ENCODE results near the gene ITGA3.
A peak's percentile ranks its signal among the peaks of the same experiment; 100 is the strongest.

Gene ITGA3

GRCh38 chr17:50120475-50121253 is 64.8 kb downstream of the ITGA3 start:
- Histone ChIP-seq H4K91ac (ENCODE audit: low read length) (no peak overlapping the region), H4K8ac (ENCODE audit: low read length) (no peak overlapping the region), H2BK15ac (ENCODE audit: low read depth, poor library complexity, severe bottlenecking) (no peak overlapping the region), H3K9ac (ENCODE audit: low read length) (no peak overlapping the region), H2BK120ac (ENCODE audit: low read depth, low read length) (no peak overlapping the region), H3K14ac (ENCODE audit: low read length in 2 of 2) (no peak overlapping the region), H3K27me3 (ENCODE audit: control insufficient read depth in 1 of 2, insufficient read depth in 1 of 2, low read length in 2 of 2) (peaks cover 0 to 34% of the 10 kb centered on the region in 2 experiments), H3K18ac (ENCODE audit: low read depth in 1 of 2, low read length in 2 of 2) (no peak overlapping the region), H3K23ac (ENCODE audit: low read length in 2 of 2) (no peak overlapping the region), H2AK5ac (ENCODE audit: low read length, severe bottlenecking) (no peak overlapping the region), H3K36me3 (ENCODE audit: control insufficient read depth in 1 of 2, insufficient read depth in 2 of 2, low read depth in 1 of 2, low read length in 2 of 2) (peaks cover 0 to 53% of the 10 kb centered on the region in 2 experiments), H3K4me2 (ENCODE audit: low read length, poor library complexity, severe bottlenecking) (no peak overlapping the region), H2BK5ac (ENCODE audit: low read depth, low read length, poor library complexity, severe bottlenecking) (no peak overlapping the region), H2BK12ac (ENCODE audit: low read length in 2 of 2) (no peak overlapping the region), H3K79me1 (replicated peaks; ENCODE audit: low read length, poor library complexity, severe bottlenecking) (peaks cover 25% of the 10 kb centered on the region), H3K4me3 (ENCODE audit: insufficient read depth in 1 of 2, low read depth in 1 of 2, low read length in 2 of 2) (no peak overlapping the region), H3K4ac (ENCODE audit: low read depth in 1 of 2, low read length in 2 of 2) (no peak overlapping the region), H3K4me1 (ENCODE audit: control insufficient read depth, insufficient read depth, low read depth, low read length) (peaks cover 37% of the 10 kb centered on the region), H3K27ac (ENCODE audit: low read length, poor library complexity, severe bottlenecking) (no peak overlapping the region), H2AFZ (ENCODE audit: low read depth, low read length) (no peak overlapping the region), H3K9me3 (ENCODE audit: control insufficient read depth, low read length) (no peaks in the 10 kb centered on the region)
- 87% methylated on average over 7 of the region's 7 CpGs for WGBS
- DNase-seq, result no peak

GRCh38 chr17:50122945-50123344 is 67.0 kb downstream of the ITGA3 start:
- H3K4me2 ChIP-seq (ENCODE audit: low read length, poor library complexity, severe bottlenecking), result no peak overlapping the region
- H3K36me3 ChIP-seq (ENCODE audit: control insufficient read depth in 1 of 2, insufficient read depth in 2 of 2, low read depth in 1 of 2, low read length in 2 of 2), result peaks cover 0 to 37% of the 10 kb centered on the region in 2 experiments
- no peak overlapping the region for H2BK5ac ChIP-seq (ENCODE audit: low read depth, low read length, poor library complexity, severe bottlenecking)
- H3K9ac ChIP-seq (ENCODE audit: low read length), result peak overlapping the region; percentile 56
- H2BK15ac ChIP-seq (ENCODE audit: low read depth, poor library complexity, severe bottlenecking), result no peak overlapping the region
- peak overlapping the region; percentile 93 for H4K8ac ChIP-seq (ENCODE audit: low read length)
- H2AFZ ChIP-seq (ENCODE audit: low read depth, low read length), result no peak overlapping the region
- H3K27ac ChIP-seq (ENCODE audit: low read length, poor library complexity, severe bottlenecking), result peak overlapping the region; percentile 96
- peaks cover 26% of the 10 kb centered on the region for H3K79me1 ChIP-seq (replicated peaks; ENCODE audit: low read length, poor library complexity, severe bottlenecking)
- H3K14ac ChIP-seq (ENCODE audit: low read length in 2 of 2), result peak overlapping the region in 1 of 2 experiments; percentile 9
- peak overlapping the region; percentile 65 for H4K91ac ChIP-seq (ENCODE audit: low read length)
- peak overlapping the region; percentile 14 for H2AK5ac ChIP-seq (ENCODE audit: low read length, severe bottlenecking)
- no peak for DNase-seq
- H3K27me3 ChIP-seq (ENCODE audit: control insufficient read depth in 1 of 2, insufficient read depth in 1 of 2, low read length in 2 of 2), result peaks cover 0 to 25% of the 10 kb centered on the region in 2 experiments
- 96% methylated on average over 3 of the region's 3 CpGs for WGBS
- H3K23ac ChIP-seq (ENCODE audit: low read length in 2 of 2), result no peak overlapping the region
- peak overlapping the region; percentile 6 to 87 for H2BK12ac ChIP-seq (ENCODE audit: low read length in 2 of 2)
- H3K4ac ChIP-seq (ENCODE audit: low read depth in 1 of 2, low read length in 2 of 2), result peak overlapping the region; percentile 1 to 47
- no peaks in the 10 kb centered on the region for H3K9me3 ChIP-seq (ENCODE audit: control insufficient read depth, low read length)
- peak overlapping the region; percentile 3 to 79 for H3K18ac ChIP-seq (ENCODE audit: low read depth in 1 of 2, low read length in 2 of 2)
- H2BK120ac ChIP-seq (ENCODE audit: low read depth, low read length), result peak overlapping the region; percentile 12
- peaks cover 28% of the 10 kb centered on the region for H3K4me1 ChIP-seq (ENCODE audit: control insufficient read depth, insufficient read depth, low read depth, low read length)
- no peak overlapping the region for H3K4me3 ChIP-seq (ENCODE audit: insufficient read depth in 1 of 2, low read depth in 1 of 2, low read length in 2 of 2)

GRCh38 chr17:50123649-50124349 is 67.9 kb downstream of the ITGA3 start:
- peak overlapping the region; percentile 98 for H4K8ac ChIP-seq (ENCODE audit: low read length)

More at GRCh38 chr17:50123649-50124349, 67.9 kb downstream of the ITGA3 start:
- Histone ChIP-seq H2AFZ (ENCODE audit: low read depth, low read length) (peak overlapping the region; percentile 54), H3K4me1 (ENCODE audit: control insufficient read depth, insufficient read depth, low read depth, low read length) (peaks cover 32% of the 10 kb centered on the region), H2BK5ac (ENCODE audit: low read depth, low read length, poor library complexity, severe bottlenecking) (no peak overlapping the region), H4K91ac (ENCODE audit: low read length) (peak overlapping the region; percentile 88), H3K27ac (ENCODE audit: low read length, poor library complexity, severe bottlenecking) (peak overlapping the region; percentile 96), H3K9me3 (ENCODE audit: control insufficient read depth, low read length) (no peaks in the 10 kb centered on the region), H3K14ac (ENCODE audit: low read length in 2 of 2) (peak overlapping the region in 1 of 2 experiments; percentile 61), H3K27me3 (ENCODE audit: control insufficient read depth in 1 of 2, insufficient read depth in 1 of 2, low read length in 2 of 2) (peaks cover 0 to 19% of the 10 kb centered on the region in 2 experiments), H3K4ac (ENCODE audit: low read depth in 1 of 2, low read length in 2 of 2) (peak overlapping the region; percentile 47 to 95), H3K9ac (ENCODE audit: low read length) (peak overlapping the region; percentile 56), H3K23ac (ENCODE audit: low read length in 2 of 2) (peak overlapping the region in 1 of 2 experiments; percentile 9), H2BK15ac (ENCODE audit: low read depth, poor library complexity, severe bottlenecking) (peak overlapping the region; percentile 60), H3K4me2 (ENCODE audit: low read length, poor library complexity, severe bottlenecking) (peak overlapping the region; percentile 26), H2BK120ac (ENCODE audit: low read depth, low read length) (peak overlapping the region; percentile 64), H3K79me1 (replicated peaks; ENCODE audit: low read length, poor library complexity, severe bottlenecking) (peaks cover 27% of the 10 kb centered on the region), H2BK12ac (ENCODE audit: low read length in 2 of 2) (peak overlapping the region; percentile 37 to 51), H2AK5ac (ENCODE audit: low read length, severe bottlenecking) (peak overlapping the region; percentile 93), H3K18ac (ENCODE audit: low read depth in 1 of 2, low read length in 2 of 2) (peak overlapping the region; percentile 84 to 90), H3K4me3 (ENCODE audit: insufficient read depth in 1 of 2, low read depth in 1 of 2, low read length in 2 of 2) (no peak overlapping the region), H3K36me3 (ENCODE audit: control insufficient read depth in 1 of 2, insufficient read depth in 2 of 2, low read depth in 1 of 2, low read length in 2 of 2) (peaks cover 0 to 30% of the 10 kb centered on the region in 2 experiments)
- DNase-seq, result peak; percentile 47
- 44% methylated on average over 10 of the region's 12 CpGs for WGBS

Data from mesenchymal stem cell (in vitro differentiated cells and primary cell).